Middle frontal gyrus (tissue), 1 donor: Measurements from ENCODE around the gene SNRNP40.
A peak's percentile ranks its signal among the peaks of the same experiment; 100 is the strongest.
"Not testable (repeated sequence)": the region's sequence is repeated elsewhere in the genome, so short reads cannot be mapped to it uniquely, and the experiment has no call there.

Experiments
- DNase-seq: peaks from one replicate; pipeline ENCODE4 v3.0.0-alpha.2; 2015; ENCODE audit warnings: low spot score; ENCODE audit errors: extremely low spot score

SNRNP40 gene

DNA sequence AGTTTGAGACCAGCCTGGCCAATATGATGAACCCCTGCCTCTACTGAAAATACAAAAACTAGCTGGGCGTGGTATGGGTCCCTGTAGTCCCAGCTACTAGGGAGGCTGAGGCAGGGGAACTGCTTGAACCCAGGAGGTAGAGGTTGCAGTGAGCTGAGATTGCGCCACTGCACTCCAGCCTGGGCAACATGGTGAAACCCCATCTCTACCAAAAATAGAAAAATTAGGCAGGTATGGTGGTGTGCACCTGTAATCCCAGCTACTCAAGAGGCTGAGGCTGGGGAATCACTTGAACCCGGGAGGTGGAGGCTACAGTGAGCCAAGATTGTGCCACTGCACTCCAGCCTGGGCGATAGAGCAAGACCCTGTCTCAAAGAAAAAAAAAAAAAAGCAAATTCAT is 8.8 kb downstream of the SNRNP40 start:
- DNase-seq, result not testable (repeated sequence)

GRCh38 chr1:31282426-31282825 is 14.2 kb downstream of the SNRNP40 start:
- not testable (repeated sequence) for DNase-seq

DNA sequence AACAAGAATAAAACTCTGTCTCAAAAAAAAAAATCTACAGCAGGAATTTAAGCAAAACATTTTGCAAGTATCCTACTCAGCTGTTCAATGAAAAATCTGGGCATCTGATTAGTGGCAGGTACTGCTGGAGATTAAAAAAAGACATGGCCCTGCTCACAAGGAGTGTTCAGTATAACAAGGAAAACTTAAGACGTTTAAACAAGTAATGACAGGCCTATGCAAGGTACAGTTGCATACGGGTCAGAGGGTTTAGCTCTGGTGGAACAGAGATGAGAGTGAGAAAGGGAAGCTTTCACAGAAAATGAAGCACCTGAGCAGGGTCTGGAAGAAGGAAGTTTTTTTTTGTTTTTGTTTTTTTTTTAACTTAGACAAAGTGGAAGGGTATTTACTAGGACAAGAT is 23.0 kb downstream of the SNRNP40 start:
- DNase-seq, result no peak

DNA sequence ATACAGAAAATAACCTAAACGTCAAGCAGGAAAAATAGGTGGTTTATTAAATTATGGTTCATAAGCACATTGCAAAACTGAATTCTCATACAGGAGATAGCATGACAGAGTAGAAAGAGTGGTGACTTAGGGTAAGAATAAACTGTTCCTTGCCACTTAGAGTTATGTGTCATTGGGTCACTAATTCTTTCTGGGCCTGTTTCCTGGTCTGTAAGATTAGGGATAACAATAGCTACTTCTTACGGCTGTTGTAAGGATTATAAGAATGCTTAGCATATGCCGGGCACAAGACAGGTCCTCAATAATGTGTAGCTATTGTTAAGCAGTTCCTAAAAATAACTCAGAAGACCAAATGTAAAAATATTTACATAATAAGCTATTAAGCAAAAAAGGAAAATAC is 24.2 kb downstream of the SNRNP40 start:
- DNase-seq, result no peak

DNA sequence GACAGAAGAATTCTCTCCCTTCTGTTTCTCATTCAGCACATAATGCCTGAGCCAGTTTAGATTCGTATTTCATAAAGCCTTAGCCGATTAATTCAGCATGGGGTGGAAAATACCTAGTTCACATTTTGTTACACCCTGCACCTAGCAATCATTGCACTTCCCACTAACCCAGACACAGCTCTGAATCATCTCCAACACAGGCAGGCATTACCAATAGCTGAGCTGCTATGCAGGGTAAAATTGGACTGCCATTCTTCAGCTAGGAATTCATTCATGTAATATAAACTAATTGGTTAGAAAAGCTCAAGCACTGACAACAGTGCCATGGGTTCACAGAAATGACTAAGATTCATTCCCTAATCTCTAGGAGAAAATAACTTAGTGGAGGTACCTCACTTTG is 30.0 kb downstream of the SNRNP40 start:
- no peak for DNase-seq

DNA sequence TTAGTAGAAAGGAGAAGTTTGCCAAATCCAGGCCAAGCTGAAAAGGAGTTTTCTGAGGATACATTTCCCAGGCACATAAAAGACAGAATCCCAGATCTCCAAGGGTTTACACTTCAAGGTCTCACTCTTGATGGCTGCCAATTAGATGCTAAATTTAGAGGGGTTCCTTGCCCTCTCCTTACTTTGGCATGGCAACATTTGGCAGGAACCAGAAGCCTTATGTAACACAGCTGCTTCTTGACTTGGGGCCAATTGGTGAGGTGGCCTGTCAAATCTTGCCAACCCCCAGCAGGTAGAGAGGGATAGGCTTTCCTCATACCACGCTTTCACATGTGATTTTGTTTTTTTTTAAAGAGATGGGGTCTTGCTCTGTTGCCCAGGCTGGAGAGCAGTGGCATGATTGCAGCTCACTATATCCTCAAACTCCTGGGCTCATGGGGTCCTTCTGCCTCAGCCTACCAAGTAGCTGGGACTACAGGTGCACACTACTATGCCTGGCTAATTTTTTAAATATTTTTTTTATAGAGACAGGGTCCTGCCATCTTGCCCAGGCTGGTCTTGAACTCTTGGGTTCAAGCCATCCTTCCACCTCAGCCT is 31.7 kb downstream of the SNRNP40 start:
- DNase-seq, result no peak

DNA sequence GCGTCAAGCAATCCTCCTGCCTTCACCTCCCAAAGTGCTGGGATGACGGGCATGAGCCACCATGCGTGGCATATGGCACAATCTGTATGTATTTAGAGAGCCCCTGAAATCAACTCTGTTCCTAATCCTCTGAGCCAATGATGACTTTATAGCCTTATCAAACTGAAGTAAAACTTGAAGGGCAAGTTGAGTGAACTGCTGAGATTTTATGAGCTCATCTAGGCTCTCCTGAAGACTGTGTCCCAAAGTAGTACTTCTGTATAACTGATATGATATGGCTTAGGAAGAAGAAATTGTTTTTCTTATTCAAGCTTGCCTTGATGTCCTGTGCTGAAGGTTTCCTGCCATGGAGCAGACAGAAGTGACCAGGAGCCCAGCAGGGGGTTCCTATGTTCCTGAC is 33.2 kb downstream of the SNRNP40 start:
- DNase-seq, result no peak

GRCh38 chr1:31262393-31262792 is 34.2 kb downstream of the SNRNP40 start:
- DNase-seq, result not testable (repeated sequence)

DNA sequence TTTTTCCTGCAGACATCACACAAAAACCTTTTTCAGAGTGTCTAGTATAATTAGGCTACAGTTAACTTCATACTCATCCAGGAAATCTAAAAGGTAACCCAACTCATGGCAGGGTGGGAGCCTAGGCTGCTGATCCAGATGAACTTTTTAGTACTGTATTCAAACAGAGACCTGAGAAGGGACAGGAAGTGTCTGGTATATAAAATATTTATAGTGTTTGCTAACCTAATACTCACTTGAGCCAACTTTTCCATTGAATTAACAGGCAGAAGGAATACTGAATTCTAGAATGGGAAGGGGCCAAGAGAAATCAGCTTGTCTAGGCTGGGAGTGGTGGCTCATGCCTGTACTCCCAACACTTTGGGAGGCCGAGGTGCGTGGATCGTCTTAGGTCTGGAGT is 34.7 kb downstream of the SNRNP40 start:
- no peak for DNase-seq

DNA sequence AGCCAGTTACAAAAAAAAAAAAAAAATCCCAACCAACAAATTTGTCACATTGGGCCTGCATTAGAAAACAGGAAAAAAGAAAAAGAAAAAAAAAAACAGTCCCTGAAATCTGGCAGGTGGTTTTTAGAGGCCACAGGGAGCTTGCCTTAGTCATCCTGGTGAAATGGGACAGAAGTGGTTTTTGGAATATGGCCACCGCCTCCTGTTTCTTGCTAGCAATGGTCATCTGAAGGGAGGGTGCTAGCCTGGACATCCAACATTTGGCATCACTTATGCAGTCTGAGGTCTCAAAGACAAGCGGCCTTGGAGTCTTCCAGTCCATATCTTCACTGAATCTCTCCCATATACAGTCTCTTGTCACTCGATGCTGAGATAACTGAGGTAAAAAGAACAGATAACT is 36.8 kb downstream of the SNRNP40 start:
- DNase-seq, result no peak

DNA sequence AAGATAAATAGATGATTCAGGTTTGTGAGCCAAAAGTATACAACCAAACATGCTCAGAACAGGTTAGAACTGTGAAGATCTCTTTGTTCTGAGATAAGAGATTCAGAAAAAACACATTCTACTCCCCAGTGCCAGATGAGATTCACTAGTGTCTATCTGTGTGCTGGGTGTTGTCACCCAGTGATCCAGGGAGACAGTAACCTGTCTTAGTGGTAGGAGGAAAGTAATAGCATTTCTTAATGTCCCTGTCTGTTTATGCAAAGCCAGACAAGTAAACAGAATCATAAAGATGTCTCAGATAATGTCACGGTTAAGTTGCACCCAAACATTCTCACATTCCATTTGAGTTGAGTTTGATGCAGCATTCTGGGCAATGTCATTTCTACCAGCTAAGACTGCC is 38.0 kb downstream of the SNRNP40 start:
- no peak for DNase-seq

DNA sequence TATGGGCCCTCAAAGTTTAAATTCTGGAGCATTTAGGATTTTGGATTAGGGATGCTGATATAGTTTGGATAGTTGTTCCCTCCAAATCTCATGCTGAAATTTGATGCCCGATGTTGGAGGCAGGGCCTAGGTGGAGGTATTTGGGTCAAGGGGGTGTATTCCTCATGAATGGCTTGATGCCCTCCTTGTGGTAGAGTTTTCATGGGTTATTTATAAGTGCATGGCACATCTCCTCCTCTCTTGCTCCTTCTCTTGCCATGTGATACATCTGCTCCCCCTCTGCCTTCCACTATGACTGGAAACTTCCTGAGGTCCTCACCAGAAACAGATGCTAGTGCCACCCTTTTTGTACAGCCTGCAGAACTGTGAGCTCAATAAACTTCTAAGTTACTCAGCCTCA is 39.4 kb downstream of the SNRNP40 start:
- no peak for DNase-seq

GRCh38 chr1:31249854-31250253 is 46.7 kb downstream of the SNRNP40 start:
- DNase-seq, result peak; percentile 12

DNA sequence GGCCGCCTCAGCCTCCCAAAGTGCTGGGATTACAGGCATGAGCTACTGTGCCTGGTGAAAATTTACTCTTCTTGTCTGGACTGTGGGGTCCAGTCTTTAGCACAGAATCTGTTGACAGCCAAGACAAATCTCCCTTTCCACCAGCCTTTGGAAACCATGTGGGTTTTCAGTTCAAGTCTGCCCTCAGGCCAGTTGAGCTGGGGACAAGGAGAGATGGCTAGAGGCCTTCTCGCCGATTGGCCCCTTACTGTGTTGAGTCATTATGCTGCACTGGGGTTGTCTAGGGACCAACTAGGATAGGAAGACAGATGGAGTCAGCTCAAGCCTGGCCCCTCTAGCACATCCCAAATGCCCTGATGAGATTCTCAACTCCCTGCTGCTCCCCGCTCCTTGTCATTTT is 48.3 kb downstream of the SNRNP40 start:
- no peak for DNase-seq

GRCh38 chr1:31244326-31244725 is 52.3 kb downstream of the SNRNP40 start:
- no peak for DNase-seq

DNA sequence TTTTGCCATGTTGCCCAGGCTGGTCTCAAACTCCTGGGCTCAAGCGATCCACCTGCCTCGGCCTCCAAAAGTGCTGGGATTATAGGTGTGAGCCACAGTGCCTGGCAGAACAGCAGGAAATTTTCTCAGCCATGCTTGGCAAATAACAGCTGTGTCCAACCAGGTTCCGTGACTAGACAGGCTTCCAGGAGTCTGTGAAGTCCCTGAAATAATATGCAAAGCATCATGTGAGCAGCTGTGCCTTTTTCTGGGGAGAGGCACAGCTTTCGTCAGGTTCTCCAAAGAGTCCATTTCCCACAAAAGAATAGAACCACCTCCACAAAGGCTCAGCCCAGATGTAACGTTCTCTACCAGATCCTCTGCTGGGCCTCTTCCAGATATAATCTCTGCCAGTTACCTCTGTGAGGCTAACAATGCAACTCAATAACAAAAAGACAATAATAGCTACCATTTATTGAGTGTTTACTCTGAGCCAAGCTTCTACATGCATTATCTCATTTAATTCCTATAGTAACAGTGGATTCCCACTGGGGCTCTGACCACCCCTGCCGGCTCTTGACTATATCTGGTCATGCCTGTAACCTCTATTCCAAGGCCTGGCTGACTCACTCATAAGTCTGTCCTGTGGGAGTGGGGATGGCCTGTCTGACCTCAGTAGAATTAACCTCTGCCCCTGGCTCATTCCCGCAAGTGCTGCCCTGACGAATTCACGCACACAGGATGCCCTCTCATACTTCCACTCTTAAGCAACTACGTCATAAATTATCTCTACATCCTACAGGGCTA is 52.9 kb downstream of the SNRNP40 start:
- peak; percentile 20 for DNase-seq

DNA sequence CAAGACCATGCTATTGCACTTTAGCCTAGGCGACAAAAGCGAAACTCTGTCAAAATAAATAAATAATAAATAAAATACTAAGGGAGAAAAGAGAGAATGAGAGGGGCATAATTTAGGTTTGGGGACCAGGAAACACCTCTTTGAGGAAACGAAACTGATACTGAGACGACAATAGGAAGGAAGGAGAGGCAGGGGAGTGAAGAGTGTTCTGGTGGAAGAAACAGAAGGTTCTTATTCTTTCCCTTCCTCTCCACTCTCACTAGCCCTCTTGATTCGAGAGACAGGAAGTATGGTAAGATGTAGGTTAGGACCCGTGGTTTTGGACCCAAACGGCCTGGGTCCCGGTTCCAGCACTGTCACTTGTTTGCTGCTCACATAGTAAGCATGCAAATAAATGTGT is 55.3 kb downstream of the SNRNP40 start:
- no peak for DNase-seq

- no peak for DNase-seq
Observed at GRCh38 chr1:31239653-31240241, 56.8 kb downstream of the SNRNP40 start, which contains the start of gene NKAIN1. Gene NKAIN1 (minus strand): TSS chr1:31239887. CDS start chr1:31239547, 340 bp downstream.

DNA sequence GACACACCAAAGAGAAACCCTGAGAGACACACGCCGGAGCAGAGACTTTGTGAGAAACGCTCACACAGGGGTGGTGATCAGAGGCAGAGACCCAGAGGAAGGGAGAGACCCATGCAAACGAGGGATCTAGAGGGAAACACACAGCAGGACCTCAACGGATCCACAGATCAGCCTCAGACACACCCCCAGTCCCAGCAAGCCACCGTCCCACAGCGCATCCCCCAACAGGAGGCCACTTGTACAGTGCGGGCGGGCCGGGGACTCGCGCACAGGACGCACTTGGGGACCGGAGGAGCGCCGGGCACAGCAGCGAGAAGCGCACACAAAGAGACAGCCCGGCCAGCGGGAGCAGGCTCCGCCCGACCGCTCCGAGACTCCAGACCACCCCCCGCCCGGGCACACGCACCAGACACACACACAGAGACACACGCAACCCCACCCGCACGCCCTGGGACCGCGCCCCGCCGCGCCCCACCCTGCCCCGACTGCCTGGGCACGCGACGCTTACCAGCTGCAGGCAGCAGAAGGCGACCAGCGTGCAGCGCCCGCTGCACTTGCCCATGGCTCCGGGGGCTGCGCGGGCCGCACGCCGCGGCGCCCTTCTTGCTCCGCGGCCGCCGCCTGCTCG is 57.5 kb downstream of the SNRNP40 start:
- DNase-seq, result no peak

DNA sequence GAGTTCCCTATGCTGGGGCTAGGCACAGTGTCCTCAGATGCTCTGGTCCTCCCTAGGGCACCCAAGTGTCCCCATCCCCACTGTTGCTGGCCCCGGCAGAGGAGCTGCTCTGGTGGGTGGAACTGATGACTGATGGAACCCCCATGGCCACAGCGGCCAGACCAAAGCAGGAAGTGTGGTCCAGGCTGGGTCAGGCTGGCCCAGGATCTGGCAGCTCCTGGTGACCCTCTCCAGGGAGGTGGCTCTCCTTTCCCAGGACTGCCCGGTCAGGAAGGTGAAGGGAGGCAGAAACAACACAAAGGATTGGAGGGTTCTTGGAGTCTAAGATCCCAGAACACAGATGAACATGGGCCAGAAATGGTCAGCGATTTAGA is 58.0 kb downstream of the SNRNP40 start:
- DNase-seq, result no peak

DNA sequence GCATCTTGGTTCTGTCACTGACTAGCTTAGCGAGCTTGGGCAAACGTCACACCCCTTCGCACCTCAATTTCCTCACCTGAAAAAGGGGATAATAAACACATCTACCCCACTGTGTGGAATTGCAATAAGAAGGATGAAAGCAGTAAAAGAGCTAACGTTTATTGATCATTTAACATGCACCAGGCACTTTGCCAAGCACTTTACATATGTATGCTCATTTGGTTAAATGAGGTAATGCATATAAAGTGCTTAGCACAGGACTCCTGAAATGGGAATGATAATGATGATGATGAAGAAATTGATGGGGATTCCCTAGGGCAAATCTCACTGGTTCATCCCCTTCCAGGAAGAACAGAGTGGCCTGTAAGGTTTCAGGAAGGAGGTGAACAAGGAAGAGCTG is 61.7 kb downstream of the SNRNP40 start:
- DNase-seq, result no peak

DNA sequence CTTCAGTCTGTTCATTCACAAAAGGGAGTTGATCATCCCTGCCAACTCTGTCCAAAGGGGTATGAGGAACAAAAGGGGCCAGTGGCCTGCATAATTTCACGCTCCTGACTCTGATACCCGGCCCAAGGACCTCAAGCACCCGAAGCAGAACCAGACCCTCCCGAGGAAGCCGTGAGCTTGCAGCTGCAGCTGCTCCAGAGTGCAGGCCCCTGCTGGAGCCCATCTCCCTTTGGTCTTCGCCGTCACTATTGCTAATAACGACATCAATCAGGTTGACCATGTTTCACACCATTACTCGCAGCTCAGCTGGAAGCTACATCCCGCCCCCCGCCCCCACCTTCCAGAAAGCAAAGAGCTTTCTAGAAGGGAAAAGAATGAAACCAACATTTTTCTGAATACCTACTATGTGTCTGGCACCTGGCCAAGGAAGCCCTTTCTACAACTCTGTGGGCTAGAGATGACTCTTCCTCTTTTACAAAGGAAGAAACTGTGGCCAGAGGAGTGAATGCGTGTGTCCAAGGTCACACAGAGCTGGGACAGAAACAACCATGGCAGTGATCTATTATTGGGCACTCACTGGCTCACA is 62.4 kb downstream of the SNRNP40 start:
- no peak for DNase-seq
